ENCODE data around the gene SOX8.
A peak's percentile ranks its signal among the peaks of the same experiment; 100 is the strongest.

Gene SOX8

GRCh38 chr16:1033128-1033679 lies 51.6 kb downstream of the SOX8 start:
- DNase-seq (ENCODE audit: insufficient read length, low spot score) (no peak), FAIRE-seq (peak; percentile 38)
- TF ChIP-seq POLR2AphosphoS5 (IDR thresholded peaks at IDR 0.05; ENCODE audit: low read depth, low read length) (no peak), TAF1 (IDR thresholded peaks at IDR 0.05; ENCODE audit: low read depth, low read length) (no peak), SPI1 (IDR thresholded peaks at IDR 0.05; ENCODE audit: low read depth, low read length) (no peak), PAX5 (IDR thresholded peaks at IDR 0.05; ENCODE audit: insufficient read depth, low read length, severe bottlenecking) (no peak), POLR2A (IDR thresholded peaks at IDR 0.05; ENCODE audit: low read depth, low read length) (no peak)

- DNase-seq (ENCODE audit: insufficient read length, low spot score) = no peak
- FAIRE-seq = no peak
- TF ChIP-seq POLR2AphosphoS5 (IDR thresholded peaks at IDR 0.05; ENCODE audit: low read depth, low read length) = no peak
- no peak for TF ChIP-seq PAX5 (IDR thresholded peaks at IDR 0.05; ENCODE audit: insufficient read depth, low read length, severe bottlenecking)
- TF ChIP-seq POU2F2 (IDR thresholded peaks at IDR 0.05; ENCODE audit: low read depth, low read length) = no peak
- TF ChIP-seq POLR2A (IDR thresholded peaks at IDR 0.05; ENCODE audit: low read depth, low read length) = no peak
- no peak for TF ChIP-seq TAF1 (IDR thresholded peaks at IDR 0.05; ENCODE audit: low read depth, low read length)
- no peak for TF ChIP-seq SPI1 (IDR thresholded peaks at IDR 0.05; ENCODE audit: low read depth, low read length)
Observed at GRCh38 chr16:1034230-1035065, 52.9 kb downstream of the SOX8 start.

GRCh38 chr16:1035066-1035415 lies 53.5 kb downstream of the SOX8 start:
- TF ChIP-seq POLR2AphosphoS5 (IDR thresholded peaks at IDR 0.05; ENCODE audit: low read depth, low read length) = no peak
- no peak for TF ChIP-seq TAF1 (IDR thresholded peaks at IDR 0.05; ENCODE audit: low read depth, low read length)
- FAIRE-seq = no peak
- no peak for DNase-seq (ENCODE audit: insufficient read length, low spot score)

GRCh38 chr16:1036166-1036565 lies 54.6 kb downstream of the SOX8 start:
- no peak for DNase-seq (ENCODE audit: insufficient read length, low spot score)
- TF ChIP-seq POLR2A (IDR thresholded peaks at IDR 0.05; ENCODE audit: low read depth, low read length) (no peak), TAF1 (IDR thresholded peaks at IDR 0.05; ENCODE audit: low read depth, low read length) (no peak), SPI1 (IDR thresholded peaks at IDR 0.05; ENCODE audit: low read depth, low read length) (no peak)
- no peak for FAIRE-seq

Data from GM12891 (cell line).